Measurements from ENCODE around the gene KLHL22. TPM values are rescaled to one million over a fixed set of nuclear protein-coding genes. Genes with fewer than 3 reads are reported as not detected.
A peak's percentile ranks its signal among the peaks of the same experiment; 100 is the strongest.
"Not testable (repeated sequence)": the region's sequence is repeated elsewhere in the genome, so short reads cannot be mapped to it uniquely, and the experiment has no call there.

Gene KLHL22
- total RNA-seq, 4 donors from 2014 or later = 12.3 to 29.7 (median 18.3) TPM

- DNase-seq (ENCODE audit: low spot score in 2 of 2) = peak in 1 of 2 donors; percentile 82
- H3K4me3 ChIP-seq = no peak overlapping the region
- no peaks in the 10 kb centered on the region for H3K9me3 ChIP-seq
- H3K4me1 ChIP-seq = peaks cover 5% of the 10 kb centered on the region
- H3K36me3 ChIP-seq = peaks cover 24% of the 10 kb centered on the region
- H3K27ac ChIP-seq = no peak overlapping the region
- 16% methylated on average over 6 of the region's 6 CpGs for WGBS
- TF ChIP-seq CTCF (IDR thresholded peaks at IDR 0.05) (peak; percentile 78 to 93), POLR2A (IDR thresholded peaks at IDR 0.05) (no peak), POLR2AphosphoS5 (IDR thresholded peaks at IDR 0.05) (no peak), EP300 (IDR thresholded peaks at IDR 0.05) (no peak)
- H3K27me3 ChIP-seq = no peaks in the 10 kb centered on the region
Measured at GRCh38 chr22:20456064-20456721, 39.4 kb downstream of the KLHL22 start.

GRCh38 chr22:20455709-20456063, 39.9 kb downstream of the KLHL22 start:
- DNase-seq (ENCODE audit: low spot score in 2 of 2) = no peak

GRCh38 chr22:20453222-20453621, 42.4 kb downstream of the KLHL22 start:
- Histone ChIP-seq H3K27me3 (no peaks in the 10 kb centered on the region), H3K36me3 (peaks cover 23% of the 10 kb centered on the region), H3K4me3 (no peak overlapping the region), H3K27ac (no peak overlapping the region), H3K9me3 (no peaks in the 10 kb centered on the region), H3K4me1 (peaks cover 11% of the 10 kb centered on the region)
- DNase-seq (ENCODE audit: low spot score in 2 of 2) = no peak
- WGBS = 97% methylated on average over 3 of the region's 3 CpGs
- TF ChIP-seq POLR2AphosphoS5 (IDR thresholded peaks at IDR 0.05) (no peak), POLR2A (IDR thresholded peaks at IDR 0.05) (no peak), CTCF (IDR thresholded peaks at IDR 0.05) (no peak), EP300 (IDR thresholded peaks at IDR 0.05) (no peak)

More at GRCh38 chr22:20455709-20456063, 39.9 kb downstream of the KLHL22 start:
- peaks cover 5% of the 10 kb centered on the region for H3K4me1 ChIP-seq
- no peaks in the 10 kb centered on the region for H3K27me3 ChIP-seq
- H3K36me3 ChIP-seq = peaks cover 26% of the 10 kb centered on the region
- no peaks in the 10 kb centered on the region for H3K9me3 ChIP-seq
- no peak overlapping the region for H3K4me3 ChIP-seq
- 83% methylated on average over 8 of the region's 8 CpGs for WGBS
- TF ChIP-seq POLR2A (IDR thresholded peaks at IDR 0.05) (no peak), EP300 (IDR thresholded peaks at IDR 0.05) (no peak)
- no peak overlapping the region for H3K27ac ChIP-seq

- H3K4me3 ChIP-seq = no peak overlapping the region
- no peaks in the 10 kb centered on the region for H3K9me3 ChIP-seq
- H3K36me3 ChIP-seq = peaks cover 17% of the 10 kb centered on the region
- no peak overlapping the region for H3K27ac ChIP-seq
- TF ChIP-seq EP300 (IDR thresholded peaks at IDR 0.05) = no peak
- TF ChIP-seq POLR2AphosphoS5 (IDR thresholded peaks at IDR 0.05) = no peak
- no peak for TF ChIP-seq POLR2A (IDR thresholded peaks at IDR 0.05)
- no peak for TF ChIP-seq CTCF (IDR thresholded peaks at IDR 0.05)
- H3K4me1 ChIP-seq = peaks cover 11% of the 10 kb centered on the region
- 90% methylated on average over 2 of the region's 2 CpGs for WGBS
- H3K27me3 ChIP-seq = no peaks in the 10 kb centered on the region
- no peak for DNase-seq (ENCODE audit: low spot score in 2 of 2)
Measured at GRCh38 chr22:20451920-20452319, 43.7 kb downstream of the KLHL22 start.

DNA sequence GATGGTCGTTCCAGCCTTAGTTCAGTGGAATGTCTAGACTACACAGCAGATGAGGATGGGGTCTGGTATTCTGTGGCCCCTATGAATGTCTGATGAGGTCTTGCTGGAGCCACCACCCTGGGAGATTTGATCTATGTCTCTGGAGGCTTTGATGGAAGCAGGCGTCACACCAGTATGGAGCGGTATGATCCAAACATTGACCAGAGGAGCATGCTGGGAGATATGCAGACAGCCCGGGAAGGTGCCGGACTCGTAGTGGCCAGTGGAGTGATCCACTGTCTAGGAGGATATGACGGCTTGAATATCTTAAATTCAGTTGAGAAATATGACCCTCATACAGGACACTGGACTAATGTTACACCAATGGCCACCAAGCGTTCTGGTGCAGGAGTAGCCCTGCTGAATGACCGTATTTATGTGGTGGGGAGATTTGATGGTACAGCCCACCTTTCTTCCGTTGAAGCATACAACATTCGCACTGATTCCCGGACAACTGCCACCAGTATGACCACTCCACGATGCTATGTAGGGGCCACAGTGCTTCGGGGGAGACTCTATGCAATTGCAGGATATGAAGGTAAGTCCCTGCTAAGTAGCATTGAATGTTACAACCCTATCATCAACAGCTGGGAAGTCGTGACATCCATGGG, 44.3 kb downstream of the KLHL22 start:
- H3K27ac ChIP-seq; H3K9me3 ChIP-seq; H3K4me3 ChIP-seq; H3K27me3 ChIP-seq; DNase-seq (ENCODE audit: low spot score in 2 of 2): not testable (repeated sequence)
- peaks cover 16% of the 10 kb centered on the region for H3K36me3 ChIP-seq
- WGBS = 86% methylated on average over 14 of the region's 15 CpGs
- H3K4me1 ChIP-seq = peaks cover 11% of the 10 kb centered on the region

- DNase-seq (ENCODE audit: low spot score in 2 of 2) = no peak
- H3K4me3 ChIP-seq = no peak overlapping the region
- TF ChIP-seq CTCF (IDR thresholded peaks at IDR 0.05) = no peak
- no peak for TF ChIP-seq POLR2A (IDR thresholded peaks at IDR 0.05)
- no peak for TF ChIP-seq POLR2AphosphoS5 (IDR thresholded peaks at IDR 0.05)
- no peak for TF ChIP-seq EP300 (IDR thresholded peaks at IDR 0.05)
- no peak overlapping the region for H3K27ac ChIP-seq
- WGBS = 71% methylated on average over 1 of the region's 1 CpG
- peaks cover 6% of the 10 kb centered on the region for H3K4me1 ChIP-seq
- no peaks in the 10 kb centered on the region for H3K27me3 ChIP-seq
- peaks cover 22% of the 10 kb centered on the region for H3K36me3 ChIP-seq
- H3K9me3 ChIP-seq = no peaks in the 10 kb centered on the region
Measured at GRCh38 chr22:20450551-20450906, 45.1 kb downstream of the KLHL22 start.
